NCI-H2196 (cell line): ENCODE measurements around the gene GIPR.
A peak's percentile ranks its signal among the peaks of the same experiment; 100 is the strongest.
"Not testable (repeated sequence)": the region's sequence is repeated elsewhere in the genome, so short reads cannot be mapped to it uniquely, and the experiment has no call there.

Experiments
- DNase-seq: peaks from one replicate; lab custom pipeline; 2025; ENCODE audit not compliant: unreplicated experiment; lab: John Stamatoyannopoulos, UW

The GIPR gene

GRCh38 chr19:45691516-45692186 is 23.6 kb downstream of the GIPR start, which contains the start of gene SNRPD2:
Gene SNRPD2, minus strand, starts transcription at chr19:45691953. Its CDS starts 65 bp downstream, at chr19:45691888.
- DNase-seq = peak; percentile 94

- DNase-seq = peak; percentile 99
Observed at GRCh38 chr19:45692187-45693105, 24.4 kb downstream of the GIPR start, which contains the start of gene QPCTL. Gene QPCTL, plus strand, starts transcription at chr19:45692666. Its CDS starts 38 bp downstream, at chr19:45692704.

DNA sequence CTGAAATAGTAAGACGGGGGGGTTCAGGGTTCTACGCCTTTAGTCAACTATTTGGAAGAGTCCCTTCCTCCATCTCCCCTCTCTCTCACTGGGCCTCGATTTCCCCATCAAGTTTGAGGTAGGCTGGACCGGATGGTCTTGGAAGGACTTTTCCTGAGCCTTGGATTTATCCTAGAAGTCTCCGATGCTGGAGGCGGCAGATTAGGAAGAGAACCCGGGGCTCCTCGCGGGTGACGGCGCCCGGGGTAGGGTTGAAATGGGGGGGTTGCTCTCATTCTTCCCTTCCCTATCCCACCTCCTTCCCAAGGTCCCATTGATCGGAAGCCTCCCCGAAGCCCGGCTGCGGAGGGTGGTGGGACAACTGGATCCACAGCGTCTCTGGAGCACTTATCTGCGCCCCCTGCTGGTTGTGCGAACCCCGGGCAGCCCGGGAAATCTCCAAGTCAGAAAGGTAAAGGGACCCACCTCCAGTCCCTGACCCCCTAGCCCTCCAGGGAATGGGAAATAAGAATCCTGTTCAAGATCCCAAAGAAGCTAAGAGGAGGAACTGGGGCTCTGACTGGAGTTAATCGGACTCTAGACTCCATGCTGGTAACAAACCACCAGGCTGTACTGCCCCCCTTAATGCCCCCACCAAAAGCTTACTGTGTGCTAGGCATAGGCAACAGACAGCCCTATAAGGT is 25.2 kb downstream of the GIPR start:
- peak; percentile 80 for DNase-seq

DNA sequence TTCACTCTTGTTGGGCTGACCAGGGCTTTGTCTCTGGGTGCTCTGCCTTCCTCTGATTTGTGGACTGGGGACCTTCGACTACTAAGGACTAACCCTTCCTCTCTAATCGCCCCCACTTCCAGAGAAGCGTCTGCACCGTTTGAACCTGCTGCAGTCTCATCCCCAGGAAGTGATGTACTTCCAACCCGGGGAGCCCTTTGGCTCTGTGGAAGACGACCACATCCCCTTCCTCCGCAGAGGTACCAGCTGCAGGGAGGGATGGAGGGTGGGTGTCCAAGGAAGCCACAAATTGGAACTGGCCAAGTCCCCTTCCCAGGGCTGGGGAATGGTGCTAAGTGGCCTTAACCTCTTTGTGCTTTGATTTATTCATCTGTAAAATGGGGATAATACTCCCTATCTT is 33.7 kb downstream of the GIPR start:
- no peak for DNase-seq

- DNase-seq = no peak
Observed at GRCh38 chr19:45705115-45705514, 37.1 kb downstream of the GIPR start.

DNA sequence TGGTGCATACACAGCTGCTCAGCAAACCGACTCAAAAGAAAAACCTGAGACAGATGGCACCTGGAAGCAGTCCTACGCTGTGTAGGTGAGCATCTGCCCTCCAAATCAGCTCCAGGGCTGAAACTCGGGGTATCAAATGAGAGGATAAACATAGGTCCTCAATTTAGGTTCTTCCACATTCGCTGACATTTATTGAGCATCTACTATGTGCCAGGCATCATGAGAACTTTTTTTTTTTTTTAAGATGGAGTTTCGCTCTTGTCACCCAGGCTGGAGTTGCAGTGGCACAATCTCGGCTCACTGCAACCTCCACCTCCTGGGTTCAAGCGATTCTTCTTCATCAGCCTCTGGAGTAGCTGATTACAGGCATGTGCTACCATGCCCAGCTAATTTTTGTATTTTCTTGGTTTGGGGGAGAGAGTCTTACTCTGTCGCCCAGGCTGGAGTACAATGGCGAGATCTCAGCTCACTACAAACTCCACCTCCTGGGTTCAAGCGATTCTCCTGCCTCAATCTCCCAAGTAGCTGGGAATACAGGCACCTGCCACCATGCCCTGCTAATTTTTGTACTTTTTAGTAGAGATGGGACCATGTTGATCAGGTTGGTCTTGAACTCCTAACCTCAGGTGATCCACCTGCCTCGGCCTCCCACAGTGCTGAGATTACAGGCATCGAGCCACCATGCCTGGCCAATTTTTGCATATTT is 37.8 kb downstream of the GIPR start:
- no peak for DNase-seq

- DNase-seq = no peak
Observed at GRCh38 chr19:45710356-45711130, 42.5 kb downstream of the GIPR start.

DNA sequence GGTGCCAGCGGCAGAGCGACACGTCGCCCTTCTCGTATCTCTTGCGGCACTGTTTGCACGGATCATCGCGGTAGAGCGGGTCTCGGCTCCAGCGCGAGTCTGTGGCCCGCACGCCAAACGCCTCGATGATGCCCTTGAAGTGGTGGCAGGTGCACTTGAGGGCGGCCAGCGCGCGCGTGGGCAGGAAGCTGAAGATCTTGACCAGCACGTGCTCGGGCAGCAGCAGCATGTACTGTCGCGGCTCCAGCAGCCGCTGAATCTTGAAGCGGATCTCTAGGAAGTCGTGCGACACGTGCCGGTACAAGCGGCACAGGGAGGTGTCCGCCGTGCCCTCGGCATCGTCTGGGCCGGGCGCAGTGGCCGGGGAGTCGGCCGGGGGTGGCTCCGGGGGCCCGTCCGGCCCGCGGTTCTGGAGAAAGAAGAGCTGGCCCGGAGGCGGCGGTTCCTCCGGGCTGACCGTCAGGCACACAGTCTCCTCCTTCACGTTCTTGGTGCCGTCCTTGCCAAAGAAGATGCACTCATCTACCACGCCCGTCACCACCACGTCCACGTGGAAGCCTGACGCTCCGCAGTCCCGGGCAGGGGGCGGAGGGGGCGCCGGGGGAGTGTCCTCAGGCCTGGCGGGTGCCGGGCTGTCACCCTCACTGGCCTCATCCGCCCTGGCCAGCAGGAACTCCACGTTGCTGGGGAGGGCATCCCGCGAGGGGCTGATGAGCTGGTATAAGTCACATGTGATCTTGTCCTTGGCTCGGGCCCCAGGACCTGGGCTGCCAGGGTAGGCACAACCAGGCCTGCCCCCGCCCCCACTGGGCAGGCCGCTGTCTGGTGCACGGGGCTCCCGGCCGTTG is 44.1 kb downstream of the GIPR start:
- no peak for DNase-seq

DNA sequence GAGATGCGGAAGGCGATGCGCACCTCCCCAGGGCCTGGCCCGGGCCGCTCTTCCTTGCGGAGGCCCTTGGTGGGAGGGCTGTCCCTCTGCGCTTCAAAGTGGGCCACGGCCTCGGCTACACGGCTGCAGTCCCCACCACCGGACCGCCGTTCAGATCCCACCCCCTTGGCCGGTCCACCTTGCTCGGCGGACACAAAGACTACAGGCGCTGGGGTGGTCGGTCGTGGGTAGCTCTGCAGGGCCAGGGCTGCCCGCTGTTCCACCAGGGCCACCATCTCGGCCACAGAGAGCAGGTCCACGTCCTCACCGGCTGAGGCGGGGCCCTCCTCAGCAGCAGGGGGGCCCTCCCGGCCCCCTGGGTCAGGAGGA is 44.7 kb downstream of the GIPR start:
- DNase-seq = no peak

DNA sequence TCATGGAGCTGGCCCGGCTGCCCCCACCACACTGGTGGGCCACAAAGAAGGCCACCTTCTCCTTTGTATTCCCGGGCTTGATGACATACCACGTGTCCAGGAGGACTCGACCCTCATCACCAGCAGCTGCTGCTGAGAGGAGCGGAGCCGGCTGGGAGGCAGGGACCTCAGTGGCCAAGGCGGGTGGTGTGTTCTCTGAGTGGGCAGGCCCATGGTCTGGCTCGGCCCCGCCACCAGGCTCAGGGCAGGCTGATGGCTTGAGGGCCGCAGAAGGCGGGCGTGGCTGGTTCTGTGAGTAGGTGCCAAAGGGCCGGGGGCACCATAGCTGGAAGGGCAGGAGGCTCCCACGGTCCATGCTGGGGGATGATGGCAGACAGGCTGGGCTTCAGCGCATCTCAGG is 45.1 kb downstream of the GIPR start:
- no peak for DNase-seq

GRCh38 chr19:45715139-45715538 is 47.1 kb downstream of the GIPR start:
- no peak for DNase-seq

DNA sequence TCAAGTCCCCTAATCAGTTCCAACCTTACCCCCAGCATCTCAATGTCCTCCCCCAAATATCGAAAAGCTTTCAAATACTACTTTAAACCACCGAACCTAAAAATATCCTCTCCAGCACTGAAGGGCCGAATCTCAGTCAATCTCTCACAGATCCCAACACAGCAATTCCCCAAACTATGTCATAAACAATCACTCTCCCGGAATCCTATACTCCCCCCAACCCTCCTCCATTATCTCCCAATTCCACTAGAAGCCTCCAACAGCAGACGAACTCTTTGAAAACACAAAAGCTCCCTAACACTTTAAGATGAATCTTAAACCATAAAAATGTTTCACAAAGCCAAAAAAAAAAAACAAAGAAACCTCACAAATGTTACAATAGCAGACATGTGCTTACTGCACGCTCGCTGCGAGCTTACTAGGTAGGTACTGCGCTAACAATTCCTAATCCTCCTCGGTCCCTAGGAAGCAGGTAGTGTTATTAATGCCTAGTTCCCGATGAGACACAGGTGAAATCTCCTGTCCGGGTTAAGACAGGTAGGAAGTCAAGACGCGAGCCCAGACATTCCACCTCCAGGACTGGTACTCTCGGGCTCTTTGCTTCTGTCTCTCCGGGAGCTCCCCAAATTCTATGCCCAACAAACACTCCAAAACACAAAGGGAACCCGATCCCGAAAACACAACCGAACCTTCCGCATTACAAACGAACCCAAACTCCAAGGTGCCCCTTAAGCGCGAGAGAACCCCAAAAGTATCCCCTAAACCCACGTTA is 48.5 kb downstream of the GIPR start:
- DNase-seq = no peak

DNA sequence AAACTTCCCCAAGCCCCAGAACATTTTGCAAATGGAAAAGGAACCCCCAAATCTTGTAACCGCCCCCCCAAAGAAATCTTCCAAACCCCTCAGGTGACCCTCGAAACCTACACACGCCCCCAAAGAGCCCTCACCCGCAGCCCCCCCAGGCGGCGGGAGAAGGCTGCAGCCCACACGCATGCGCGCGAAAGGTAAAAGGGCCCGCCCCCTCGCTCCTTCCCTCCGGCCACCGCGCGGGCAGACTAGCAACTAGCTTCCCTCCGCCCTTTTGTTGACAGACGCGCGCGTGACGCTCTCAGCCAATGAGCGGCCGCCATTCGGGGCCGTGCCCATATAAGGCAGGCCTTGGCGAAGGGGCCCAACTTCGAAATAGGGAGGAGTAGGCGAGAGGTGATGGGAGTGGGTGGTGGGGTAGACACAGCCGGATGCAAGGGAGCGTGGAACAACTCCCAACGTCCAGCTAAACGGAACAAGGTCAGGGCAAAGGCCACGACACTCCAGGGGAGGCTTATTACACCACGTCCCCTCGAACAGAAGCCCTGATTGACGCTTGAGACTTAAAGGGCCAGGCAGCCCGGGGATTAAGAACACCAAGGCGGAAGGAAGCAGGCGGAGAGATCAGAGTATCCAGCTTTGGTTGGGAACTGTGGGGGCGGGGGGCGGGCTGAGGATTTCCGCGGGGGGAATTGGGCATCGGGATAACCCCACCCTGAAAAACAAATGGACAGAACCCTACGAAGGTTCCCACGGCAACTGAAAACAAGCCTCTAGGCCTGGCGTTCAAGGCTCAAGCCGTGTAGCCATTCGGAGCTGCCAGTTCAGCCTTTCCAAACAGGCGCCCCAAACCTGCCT is 49.3 kb downstream of the GIPR start:
- peak; percentile 99 for DNase-seq

- DNase-seq = no peak
Observed at GRCh38 chr19:45717983-45718650, 50.1 kb downstream of the GIPR start.

DNA sequence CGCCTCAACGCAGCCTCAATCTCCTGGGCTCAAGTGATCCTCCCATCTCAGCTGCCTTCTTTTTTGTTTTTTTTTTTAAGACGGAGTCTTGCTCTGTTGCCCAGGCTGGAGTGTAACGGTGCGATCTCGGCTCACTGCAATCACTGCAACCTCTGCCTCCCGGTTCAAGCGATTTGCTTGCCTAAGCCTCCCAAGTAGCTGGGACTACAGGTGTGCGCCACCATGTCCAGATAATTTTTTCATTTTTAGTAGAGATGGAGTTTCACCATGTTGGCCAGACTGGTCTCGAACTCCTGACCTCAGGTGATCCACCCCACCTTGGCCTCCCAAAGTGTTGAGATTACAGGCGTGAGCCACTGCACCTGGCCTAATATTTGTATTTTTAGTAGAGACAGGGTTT is 52.0 kb downstream of the GIPR start:
- DNase-seq = not testable (repeated sequence)

- not testable (repeated sequence) for DNase-seq
Observed at GRCh38 chr19:45728683-45729082, 60.7 kb downstream of the GIPR start.

DNA sequence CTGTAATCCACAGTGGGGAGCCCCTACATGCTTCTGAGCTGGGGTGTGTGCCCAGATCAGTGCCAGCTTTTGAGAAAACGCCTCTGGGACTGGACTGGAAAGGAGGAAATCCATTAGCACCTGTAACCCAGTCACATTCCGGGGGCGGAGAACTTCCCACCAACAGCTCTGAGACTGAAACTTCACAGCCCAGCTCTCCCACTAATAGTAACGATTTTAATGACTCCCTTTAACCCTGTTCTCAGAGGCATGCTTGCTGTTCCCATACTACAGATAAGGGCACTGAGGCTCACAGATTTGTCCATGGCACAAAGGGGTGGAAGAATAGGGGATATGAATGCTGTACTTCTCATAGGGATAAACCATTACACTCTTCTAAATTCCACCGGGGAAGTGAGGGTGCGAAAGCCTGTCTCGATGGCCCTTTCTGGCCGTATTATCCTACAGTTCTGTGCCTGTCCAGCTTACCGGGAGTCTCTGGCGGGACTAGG is 61.8 kb downstream of the GIPR start:
- DNase-seq = no peak
